Activated CD8-positive, alpha-beta T cell treated with anti-CD3 and anti-CD28 coated beads, Interleukin-2, amount 10 ng/mL, durations not matched to agents 7 days and 5 days (primary cell): ENCODE results near the gene CPT1A. TPM values are rescaled to one million over a fixed set of nuclear protein-coding genes. Genes with fewer than 3 reads are reported as not detected.

Experiments
- ATAC-seq: fragments of 150-1000 bp; cut with Tn5 transposase; one replicate; pipeline ENCODE4 v1.10.0; 2021; ENCODE audit warnings: moderate library complexity
- CTCF ChIA-PET: fragments of 350-600 bp; sonication (Branson Sonifier 250); formaldehyde crosslinking; loops from one replicate; lab custom pipeline; 2021; ENCODE audit warnings: antibody characterized with exemption; lab: Charles Lee
- POLR2A ChIA-PET: fragments of 350-600 bp; sonication (Branson Sonifier 250); formaldehyde crosslinking; loops from one replicate; lab custom pipeline; 2021; ENCODE audit warnings: antibody characterized with exemption; lab: Charles Lee
- DNase-seq: peaks from one replicate; pipeline ENCODE4 v3.0.0-alpha.2; 2020
- H3K27ac Mint-ChIP-seq: one replicate; pipeline ENCODE4 v1.8.0; 2021; ENCODE audit warnings: mild to moderate bottlenecking, mixed read lengths
- H3K27me3 Mint-ChIP-seq: one replicate; pipeline ENCODE4 v1.8.0; 2021; ENCODE audit warnings: low read depth, mixed read lengths
- H3K36me3 Mint-ChIP-seq: one replicate; pipeline ENCODE4 v1.8.0; 2021; ENCODE audit warnings: low read depth, mixed read lengths
- H3K4me1 Mint-ChIP-seq: one replicate; pipeline ENCODE4 v1.8.0; 2021; ENCODE audit warnings: low read depth, mixed read lengths
- H3K4me3 Mint-ChIP-seq: one replicate; pipeline ENCODE4 v1.8.0; 2021; ENCODE audit warnings: mild to moderate bottlenecking, mixed read lengths
- H3K9me3 Mint-ChIP-seq: one replicate; pipeline ENCODE4 v1.8.0; 2022; ENCODE audit warnings: mixed read lengths; ENCODE audit not compliant: insufficient read depth
- total RNA-seq, 2 experiments: library from RNA; stranded (reverse); gene quantifications; one replicate each; pipeline ENCODE4 v1.2.3, GENCODE V29; 2021

Gene CPT1A
- total RNA-seq, 2 experiments from 2014 or later = 63.2 to 69.1 TPM

- Mint-ChIP-seq H3K27me3 (peaks cover 20% of the 10 kb centered on the region), H3K4me3 (no peak overlapping the region), H3K36me3 (no peaks in the 10 kb centered on the region), H3K9me3 (no peaks in the 10 kb centered on the region), H3K27ac (no peak overlapping the region), H3K4me1 (peaks cover 23% of the 10 kb centered on the region)
- ChIA-PET CTCF (no interaction called here), POLR2A (interaction anchor here (1.2 kb wide), 1 partner anchor 9 kb away, joined by 3 read pairs; no protein-coding TSS in a partner anchor)
- DNase-seq = no peak
- ATAC-seq = no peak
These were observed 5.7 kb upstream of the CPT1A start for GRCh38 chr11:68847395-68847794.

DNA sequence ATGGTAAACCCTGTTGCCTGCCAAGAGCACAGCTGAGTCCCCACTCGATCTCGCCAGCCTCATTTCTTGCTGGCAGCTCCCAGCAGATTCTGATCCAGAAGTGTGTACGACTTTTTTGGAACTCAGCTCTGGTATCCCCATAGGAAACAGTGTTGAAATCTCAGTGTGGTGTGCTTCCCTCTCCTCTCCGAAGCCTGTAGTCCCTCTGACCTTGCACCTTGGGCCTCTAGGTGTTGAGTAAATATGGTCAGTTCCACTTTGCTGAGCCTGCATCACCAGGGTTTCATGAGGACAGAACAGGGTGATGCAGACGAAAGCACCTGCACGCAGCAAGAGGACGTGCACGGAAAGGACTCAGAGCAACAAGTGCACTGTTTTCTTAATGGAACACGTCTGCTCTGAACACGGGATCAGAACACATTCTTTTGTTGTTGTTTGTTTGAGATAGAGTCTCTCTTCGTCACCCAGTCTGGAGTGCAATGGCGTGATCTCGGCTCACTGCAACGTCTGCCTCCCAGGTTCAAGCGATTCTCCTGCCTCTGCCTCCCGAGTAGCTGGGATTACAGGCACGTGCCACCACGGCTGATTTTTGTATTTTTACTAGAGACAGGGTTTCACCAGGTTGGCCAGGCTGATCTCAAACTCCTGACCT lies 3.8 kb upstream of the CPT1A start:
- peaks cover 17% of the 10 kb centered on the region for H3K27me3 Mint-ChIP-seq
- no peak overlapping the region for H3K4me3 Mint-ChIP-seq
- DNase-seq (no peak), ATAC-seq (no peak)
- ChIA-PET CTCF (no interaction called here), POLR2A (no interaction called here)
- H3K27ac Mint-ChIP-seq = no peak overlapping the region
- H3K9me3 Mint-ChIP-seq = no peaks in the 10 kb centered on the region
- peaks cover 26% of the 10 kb centered on the region for H3K4me1 Mint-ChIP-seq
- no peaks in the 10 kb centered on the region for H3K36me3 Mint-ChIP-seq

GRCh38 chr11:68844801-68845200 lies 3.1 kb upstream of the CPT1A start:
- H3K36me3 Mint-ChIP-seq = no peaks in the 10 kb centered on the region
- ChIA-PET POLR2A (no interaction called here), CTCF (interaction anchor here (0.9 to 2.4 kb wide), 7 partner anchors 7 to 226 kb away, joined by 3 to 13 read pairs (median 4); no protein-coding TSS in a partner anchor)
- H3K4me3 Mint-ChIP-seq = no peak overlapping the region
- no peak for DNase-seq
- H3K4me1 Mint-ChIP-seq = peaks cover 32% of the 10 kb centered on the region
- ATAC-seq = no peak
- peaks cover 17% of the 10 kb centered on the region for H3K27me3 Mint-ChIP-seq
- no peaks in the 10 kb centered on the region for H3K9me3 Mint-ChIP-seq
- H3K27ac Mint-ChIP-seq = no peak overlapping the region

DNA sequence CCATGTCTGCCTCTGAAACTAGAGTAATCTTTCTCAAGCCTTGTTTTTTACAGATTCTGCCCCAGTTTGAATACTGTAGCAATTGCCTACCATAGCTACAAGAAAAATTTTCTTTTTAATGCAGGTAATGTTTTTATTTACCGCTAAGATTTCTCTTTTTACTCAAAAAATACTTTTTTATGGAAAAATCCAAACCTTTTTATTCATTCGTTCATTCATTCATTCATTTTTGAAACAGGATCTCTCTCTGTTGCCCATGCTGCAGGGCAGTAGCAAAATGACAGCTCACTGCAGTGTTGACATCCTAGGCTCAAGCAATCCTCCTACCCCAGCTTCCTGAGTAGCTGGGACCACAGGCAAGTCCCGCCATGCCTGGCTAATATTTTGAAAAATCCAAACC lies 2.7 kb upstream of the CPT1A start:
- peak overlapping the region; percentile 3 for H3K27ac Mint-ChIP-seq
- ChIA-PET CTCF (interaction anchor here (0.8 to 2.4 kb wide), 12 partner anchors 8 to 227 kb away, joined by 3 to 13 read pairs (median 4); no protein-coding TSS in a partner anchor), POLR2A (interaction anchor here (0.8 to 2.1 kb wide), 3 partner anchors 16 to 95 kb away, joined by 4 to 5 read pairs (median 4); partner anchors contain the start of gene IGHMBP2)
- peaks cover 37% of the 10 kb centered on the region for H3K4me1 Mint-ChIP-seq
- no peak for DNase-seq
- H3K36me3 Mint-ChIP-seq = no peaks in the 10 kb centered on the region
- H3K27me3 Mint-ChIP-seq = peaks cover 17% of the 10 kb centered on the region
- no peaks in the 10 kb centered on the region for H3K9me3 Mint-ChIP-seq
- no peak for ATAC-seq
- peak overlapping the region; percentile 90 for H3K4me3 Mint-ChIP-seq

GRCh38 chr11:68843703-68844312 lies 2.1 kb upstream of the CPT1A start:
- no peaks in the 10 kb centered on the region for H3K36me3 Mint-ChIP-seq
- CTCF ChIA-PET = interaction anchor here (0.7 to 2.4 kb wide), 14 partner anchors 8 to 260 kb away, joined by 3 to 13 read pairs (median 4); no protein-coding TSS in a partner anchor
- no peaks in the 10 kb centered on the region for H3K9me3 Mint-ChIP-seq
- H3K4me3 Mint-ChIP-seq = peak overlapping the region; percentile 90
- POLR2A ChIA-PET = interaction anchor here (0.8 to 2.1 kb wide), 4 partner anchors 9 to 94 kb away, joined by 4 to 5 read pairs (median 4); partner anchors contain the start of gene IGHMBP2
- ATAC-seq = peak; percentile 60
- H3K27ac Mint-ChIP-seq = peak overlapping the region; percentile 90
- DNase-seq = peak; percentile 73
- peaks cover 39% of the 10 kb centered on the region for H3K4me1 Mint-ChIP-seq
- peaks cover 17% of the 10 kb centered on the region for H3K27me3 Mint-ChIP-seq

- ATAC-seq (peak; percentile 5), DNase-seq (peak; percentile 81)
- Mint-ChIP-seq H3K27me3 (peaks cover 15% of the 10 kb centered on the region), H3K9me3 (no peaks in the 10 kb centered on the region), H3K4me1 (peaks cover 44% of the 10 kb centered on the region), H3K4me3 (peak overlapping the region; percentile 90), H3K27ac (peak overlapping the region; percentile 90), H3K36me3 (peaks cover 2% of the 10 kb centered on the region)
- ChIA-PET POLR2A (interaction anchor here (0.9 to 2.1 kb wide), 4 partner anchors 10 to 93 kb away, joined by 4 to 6 read pairs (median 4); partner anchors contain the start of gene IGHMBP2), CTCF (interaction anchor here (0.7 to 2.4 kb wide), 15 partner anchors 8 to 259 kb away, joined by 3 to 13 read pairs (median 4); no protein-coding TSS in a partner anchor)
These were observed 1.4 kb upstream of the CPT1A start for GRCh38 chr11:68843052-68843561.

DNA sequence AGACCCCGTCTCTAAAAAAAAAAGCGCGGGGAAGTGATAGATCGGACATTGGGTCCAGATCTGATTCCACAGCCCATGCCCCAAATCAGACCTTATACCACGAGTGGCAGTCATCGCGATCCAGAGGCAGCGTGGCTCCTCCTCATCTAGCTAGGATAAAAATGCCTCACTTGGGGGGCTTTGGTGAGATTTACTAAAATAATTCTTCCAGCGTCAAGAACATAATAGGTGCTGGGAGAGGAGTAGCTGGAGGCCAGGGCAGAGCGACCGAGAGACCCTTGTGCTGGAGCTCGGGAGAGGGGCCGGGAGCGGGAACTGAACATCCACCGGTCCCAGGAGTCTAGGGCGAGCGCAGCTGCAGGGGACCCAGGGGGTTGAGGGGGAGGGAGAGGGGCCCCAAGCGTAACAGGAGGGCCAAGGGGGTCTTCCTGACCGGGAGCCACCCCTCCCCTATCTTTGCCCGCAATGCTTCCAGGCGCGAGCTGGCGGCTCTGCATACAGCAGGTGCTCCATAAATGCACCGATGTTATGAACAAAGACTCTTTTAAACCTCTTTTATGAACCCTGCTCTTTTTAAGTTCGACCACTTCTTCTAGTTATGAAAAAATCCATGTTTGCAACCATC lies 823 bp upstream of the CPT1A start:
- Mint-ChIP-seq H3K4me1 (peaks cover 50% of the 10 kb centered on the region), H3K27me3 (peaks cover 13% of the 10 kb centered on the region), H3K36me3 (peaks cover 7% of the 10 kb centered on the region), H3K4me3 (peak overlapping the region; percentile 90), H3K27ac (peak overlapping the region; percentile 90), H3K9me3 (no peaks in the 10 kb centered on the region)
- POLR2A ChIA-PET = interaction anchor here (1.1 to 2.1 kb wide), 4 partner anchors 10 to 93 kb away, joined by 3 to 6 read pairs (median 4); no protein-coding TSS in a partner anchor
- DNase-seq (no peak), ATAC-seq (no peak)
- CTCF ChIA-PET = interaction anchor here (0.7 to 2.4 kb wide), 8 partner anchors 14 to 210 kb away, joined by 3 to 13 read pairs (median 4); no protein-coding TSS in a partner anchor

GRCh38 chr11:68840661-68841653 lies 759 bp downstream of the CPT1A start:
- peak overlapping the region; percentile 87 for H3K4me3 Mint-ChIP-seq

DNA sequence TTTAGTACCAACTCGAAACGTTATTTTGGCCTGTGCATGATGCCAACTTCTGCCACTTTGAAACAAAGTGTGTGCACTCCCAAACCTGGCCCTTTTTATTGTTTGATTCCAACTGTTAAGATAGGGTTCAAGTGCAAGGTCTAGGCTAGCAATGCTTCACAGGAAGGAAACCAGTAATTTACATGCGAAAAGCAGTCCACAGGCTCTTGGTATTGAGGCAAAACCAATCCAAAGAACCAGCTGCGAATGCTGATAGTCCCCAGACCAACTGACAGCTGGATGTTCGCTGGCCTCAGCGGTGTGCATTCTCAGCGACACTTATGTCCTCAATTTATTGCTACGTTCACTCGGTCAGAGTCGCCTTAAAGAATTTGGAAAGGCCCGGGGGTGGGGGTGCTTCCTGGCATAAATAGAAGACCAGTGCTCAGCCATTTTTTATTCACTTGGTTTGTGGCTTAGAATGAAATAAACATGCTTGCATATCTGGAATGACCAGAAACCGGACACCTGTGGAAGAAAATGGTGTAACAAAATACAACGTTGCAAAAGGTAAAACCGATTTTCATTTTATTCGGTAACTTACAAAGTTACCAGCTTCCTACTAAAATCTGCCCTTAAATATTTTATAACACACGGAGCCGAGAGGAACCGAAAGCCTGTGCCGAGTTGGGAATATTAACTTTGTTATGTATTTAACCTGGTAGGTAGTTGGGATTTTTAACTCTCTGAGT lies 1.6 kb downstream of the CPT1A start:
- POLR2A ChIA-PET = interaction anchor here (2.0 kb wide), 1 partner anchor 10 kb away, joined by 7 read pairs; no protein-coding TSS in a partner anchor
- CTCF ChIA-PET = no interaction called here
- Mint-ChIP-seq H3K36me3 (peaks cover 14% of the 10 kb centered on the region), H3K4me1 (peaks cover 65% of the 10 kb centered on the region), H3K9me3 (no peaks in the 10 kb centered on the region), H3K4me3 (peak overlapping the region; percentile 87), H3K27me3 (no peaks in the 10 kb centered on the region), H3K27ac (peak overlapping the region; percentile 96)
- ATAC-seq (no peak), DNase-seq (peak; percentile 46)

More at GRCh38 chr11:68840661-68841653, 759 bp downstream of the CPT1A start:
- H3K9me3 Mint-ChIP-seq = no peaks in the 10 kb centered on the region
- ATAC-seq (peak; percentile 7), DNase-seq (peak; percentile 47)
- peaks cover 12% of the 10 kb centered on the region for H3K36me3 Mint-ChIP-seq
- peak overlapping the region; percentile 96 for H3K27ac Mint-ChIP-seq
- POLR2A ChIA-PET = no interaction called here
- H3K4me1 Mint-ChIP-seq = peaks cover 58% of the 10 kb centered on the region
- peaks cover 5% of the 10 kb centered on the region for H3K27me3 Mint-ChIP-seq
- CTCF ChIA-PET = no interaction called here
